GM04504 (cell line): Measurements from ENCODE around the gene SOX12.

Experiments used
- DNase-seq: peaks from one replicate; pipeline ENCODE4 v3.0.0-alpha.2; 2012; ENCODE audit warnings: low read depth

The SOX12 gene

DNA sequence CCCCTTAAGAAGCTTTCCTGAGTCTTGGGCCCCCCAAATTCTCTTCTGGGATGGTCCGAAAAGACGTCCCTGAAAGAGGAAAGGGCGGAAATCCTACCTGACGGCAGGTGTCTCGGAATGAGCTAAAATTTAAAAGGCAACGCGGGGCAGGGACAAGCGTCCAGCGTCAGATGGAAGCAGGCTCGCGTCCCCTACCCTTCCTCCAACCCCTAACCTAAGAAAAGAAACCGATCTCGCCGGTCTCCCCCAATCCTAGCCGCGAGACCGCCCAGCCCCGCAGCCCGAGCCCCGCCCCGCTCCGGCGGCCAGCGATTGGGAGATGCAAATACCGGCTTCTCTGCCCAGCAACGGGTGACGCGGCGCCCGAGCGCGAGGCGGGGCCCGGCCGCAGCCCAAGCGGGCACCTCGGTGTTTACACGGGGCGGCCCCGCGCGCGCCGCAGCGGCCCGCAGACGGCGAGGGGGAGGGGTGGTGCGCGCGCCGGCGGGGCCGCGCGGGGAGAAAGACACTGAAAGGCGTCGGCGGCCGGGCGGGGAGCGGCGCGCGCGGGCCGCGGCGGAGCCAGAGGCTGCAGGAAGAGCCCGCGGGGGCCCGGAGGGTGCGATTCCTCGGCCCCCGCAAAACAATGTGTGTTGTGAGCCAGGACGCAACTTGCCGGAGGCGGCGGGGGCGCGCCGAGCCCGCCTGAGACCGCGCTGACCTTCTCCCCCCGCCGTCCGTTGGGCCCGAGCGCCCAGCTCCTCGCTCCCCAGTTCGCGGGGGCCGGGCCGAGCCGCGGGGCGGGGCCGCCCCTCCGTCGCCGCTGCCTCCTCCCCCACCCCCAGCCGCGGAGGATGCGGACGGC lies at the start of gene SOX12:
SOX12 (plus strand) TSS at position 508 of the 844 bp plus-strand sequence. CDS start 373 bp downstream, outside the sequence.
- DNase-seq, result peak; percentile 80

DNA sequence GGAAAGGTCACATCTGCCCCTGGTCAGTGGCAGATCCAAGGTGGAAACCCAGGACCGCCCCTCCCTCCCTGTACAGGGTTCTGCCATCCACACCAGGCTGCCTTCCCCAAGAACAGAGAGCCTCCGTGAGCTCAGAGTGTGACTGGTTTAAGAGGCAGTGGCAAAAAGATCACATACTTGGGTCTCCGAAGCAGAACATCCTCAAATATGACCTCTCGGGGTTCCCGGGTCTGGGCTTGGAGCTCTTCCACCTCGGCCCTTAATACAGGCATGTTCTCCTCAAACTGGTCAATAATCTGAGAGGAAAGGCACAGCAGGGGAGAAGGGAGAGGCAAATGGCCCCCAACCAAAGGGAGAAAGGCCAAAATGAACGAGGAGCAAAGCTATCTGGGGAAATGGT lies 49.6 kb upstream of the SOX12 start:
- DNase-seq, result no peak

DNA sequence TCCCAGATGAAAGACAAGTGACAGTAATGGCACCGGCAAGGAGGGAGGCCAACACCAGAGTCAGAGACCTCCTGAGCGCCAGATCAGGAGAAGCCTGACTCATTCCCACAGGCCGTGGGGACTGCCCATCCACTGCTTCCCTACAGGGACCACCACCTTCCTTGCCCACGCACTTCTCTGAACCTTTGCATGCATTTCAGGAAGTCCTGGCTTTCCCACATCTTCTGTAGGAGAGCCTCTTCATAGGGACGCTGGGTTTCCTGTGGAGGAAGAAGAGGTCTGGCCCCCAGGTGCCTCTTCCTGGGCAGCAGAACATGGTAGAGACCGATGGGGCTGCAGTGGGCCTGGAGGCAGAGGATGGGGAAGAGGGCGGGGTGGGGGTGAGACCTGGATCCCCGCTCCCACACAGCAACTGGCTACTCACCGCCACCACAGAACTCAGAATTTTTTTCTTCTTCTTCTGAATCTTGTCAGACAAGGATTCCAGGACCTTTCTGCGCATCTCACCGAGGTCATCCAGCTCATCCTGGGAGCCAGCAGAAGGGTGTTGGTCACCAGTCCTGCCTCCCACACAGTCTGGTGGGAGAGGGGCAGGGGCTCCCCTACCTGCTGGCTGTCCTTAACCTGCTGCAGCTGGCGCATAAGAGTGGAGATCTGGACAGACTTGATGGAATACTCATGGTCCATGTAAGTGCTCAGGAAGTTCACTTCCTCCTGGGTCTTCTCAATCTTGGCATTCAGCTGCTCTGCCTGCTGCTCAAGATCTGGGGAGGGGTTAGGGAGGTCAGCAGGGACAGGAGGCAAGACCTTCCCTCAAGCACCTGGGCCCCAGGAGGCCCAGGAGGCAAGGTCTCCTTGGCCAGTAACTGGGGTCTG lies 48.5 kb upstream of the SOX12 start:
- DNase-seq, result no peak

DNA sequence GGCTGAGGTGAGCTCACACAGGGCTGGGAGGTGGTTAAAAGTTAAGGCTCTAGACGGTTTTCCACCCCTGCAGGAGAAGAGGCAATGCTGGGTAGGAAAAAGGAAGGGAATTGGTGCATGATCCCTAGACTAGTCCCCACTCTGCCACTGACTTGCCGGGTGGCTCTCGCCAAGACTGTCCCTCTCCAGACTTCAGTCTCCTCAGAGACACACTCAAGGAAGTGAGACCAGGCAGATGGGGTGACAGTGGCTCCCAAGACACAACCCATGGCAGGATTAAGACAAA lies 47.9 kb upstream of the SOX12 start:
- DNase-seq, result no peak

DNA sequence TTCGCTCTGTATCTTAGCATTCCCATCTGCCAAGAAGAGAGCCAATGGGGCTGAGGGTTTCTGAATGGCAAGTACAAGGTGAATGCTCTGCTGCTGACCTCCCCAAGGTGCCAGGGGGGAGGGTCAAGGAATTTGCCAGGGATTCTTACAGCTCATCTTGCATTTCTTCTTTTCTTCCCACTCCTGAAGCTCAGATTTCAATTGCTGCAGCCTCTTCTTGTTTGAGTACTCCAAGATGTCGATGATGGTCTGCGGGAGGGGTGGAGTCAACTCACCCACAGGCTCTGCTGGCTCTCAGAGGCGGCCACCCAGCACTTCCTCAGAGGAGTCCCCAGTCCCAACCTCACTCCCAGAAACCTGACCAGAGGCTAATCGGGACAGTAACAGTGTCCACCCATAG lies 47.2 kb upstream of the SOX12 start:
- DNase-seq, result no peak

DNA sequence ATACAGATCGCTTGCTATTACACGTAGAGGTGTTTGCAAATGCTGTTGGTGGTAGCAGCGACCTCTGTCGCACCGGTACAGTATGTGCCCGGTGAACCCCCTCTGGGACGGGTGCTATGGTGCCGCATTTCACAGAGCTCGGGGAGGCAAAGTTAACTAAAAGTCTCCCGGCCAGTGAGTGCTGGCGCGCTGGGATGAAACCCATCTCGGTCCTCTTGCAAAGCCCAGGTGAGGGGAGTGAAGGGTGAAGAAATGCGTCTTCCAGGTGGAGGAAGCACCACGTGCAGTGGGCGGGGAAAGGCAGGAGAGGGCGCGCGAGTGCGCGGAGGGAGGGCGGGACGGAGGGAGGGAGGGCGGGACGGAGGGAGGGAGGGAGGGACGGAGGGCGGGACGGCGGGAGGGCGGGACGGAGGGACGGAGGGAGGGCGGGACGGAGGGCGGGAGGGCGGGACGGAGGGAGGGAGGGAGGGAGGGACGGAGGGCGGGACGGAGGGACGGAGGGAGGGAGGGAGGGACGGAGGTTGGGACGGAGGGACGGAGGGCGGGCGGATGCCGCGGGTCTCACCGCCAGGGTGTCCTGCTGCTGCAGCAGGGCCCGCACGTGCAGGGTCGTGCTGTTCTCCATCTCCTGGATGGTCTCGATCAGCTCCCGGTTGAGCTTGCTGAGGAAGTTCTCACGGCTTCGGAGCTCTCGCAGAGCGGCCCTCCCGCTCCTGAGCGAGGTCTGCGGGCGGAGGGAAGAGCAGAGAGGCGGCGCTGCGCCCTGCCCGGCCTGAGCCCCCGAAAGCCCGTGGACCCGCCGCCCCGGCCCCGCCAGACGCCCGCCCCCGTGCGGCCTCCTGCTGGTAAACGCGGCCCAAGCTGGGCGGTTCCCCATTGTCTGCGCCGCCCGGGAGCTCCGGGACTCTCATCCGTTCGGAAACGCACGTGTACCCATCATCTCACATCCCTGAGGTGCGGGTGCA lies 46.5 kb upstream of the SOX12 start:
- no peak for DNase-seq

DNA sequence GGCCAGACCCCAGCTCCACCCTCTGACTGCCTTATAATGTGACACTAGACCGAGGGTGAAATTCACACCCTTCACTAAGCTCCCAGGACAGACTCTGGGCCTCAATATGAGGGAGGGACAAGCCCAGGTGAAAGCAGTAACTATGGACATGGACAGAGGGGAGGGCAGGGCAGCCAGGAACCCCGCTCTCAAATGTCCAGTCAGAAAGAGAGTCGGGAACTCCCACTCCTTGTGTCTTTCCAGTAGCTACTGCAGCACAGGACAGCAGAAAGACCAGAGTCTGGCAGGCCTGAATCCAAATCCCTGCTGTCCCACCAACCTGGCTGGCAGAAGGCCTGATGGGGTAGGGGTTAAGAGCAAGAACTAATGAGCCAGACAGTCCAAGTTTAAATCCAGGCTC lies 41.2 kb upstream of the SOX12 start:
- DNase-seq, result no peak

DNA sequence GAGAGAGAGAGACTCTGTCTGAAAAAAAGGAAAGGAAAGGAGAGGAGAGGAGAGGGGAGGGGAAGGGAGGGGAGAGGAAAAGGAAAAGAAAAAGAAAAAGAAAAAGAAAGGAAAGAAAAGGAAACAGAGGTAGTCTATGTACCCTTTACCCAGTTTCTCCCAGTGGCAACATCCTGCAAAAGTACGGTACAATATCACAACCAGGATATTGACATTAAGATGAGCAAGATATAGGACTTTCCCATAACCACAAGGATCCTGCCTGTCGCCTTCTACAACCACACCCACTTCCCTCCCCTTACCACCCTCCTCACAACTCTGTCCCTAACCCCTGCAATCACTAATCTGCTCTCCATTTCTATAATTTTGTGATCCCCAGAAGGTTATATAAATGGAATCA lies 38.8 kb upstream of the SOX12 start:
- DNase-seq, result no peak

DNA sequence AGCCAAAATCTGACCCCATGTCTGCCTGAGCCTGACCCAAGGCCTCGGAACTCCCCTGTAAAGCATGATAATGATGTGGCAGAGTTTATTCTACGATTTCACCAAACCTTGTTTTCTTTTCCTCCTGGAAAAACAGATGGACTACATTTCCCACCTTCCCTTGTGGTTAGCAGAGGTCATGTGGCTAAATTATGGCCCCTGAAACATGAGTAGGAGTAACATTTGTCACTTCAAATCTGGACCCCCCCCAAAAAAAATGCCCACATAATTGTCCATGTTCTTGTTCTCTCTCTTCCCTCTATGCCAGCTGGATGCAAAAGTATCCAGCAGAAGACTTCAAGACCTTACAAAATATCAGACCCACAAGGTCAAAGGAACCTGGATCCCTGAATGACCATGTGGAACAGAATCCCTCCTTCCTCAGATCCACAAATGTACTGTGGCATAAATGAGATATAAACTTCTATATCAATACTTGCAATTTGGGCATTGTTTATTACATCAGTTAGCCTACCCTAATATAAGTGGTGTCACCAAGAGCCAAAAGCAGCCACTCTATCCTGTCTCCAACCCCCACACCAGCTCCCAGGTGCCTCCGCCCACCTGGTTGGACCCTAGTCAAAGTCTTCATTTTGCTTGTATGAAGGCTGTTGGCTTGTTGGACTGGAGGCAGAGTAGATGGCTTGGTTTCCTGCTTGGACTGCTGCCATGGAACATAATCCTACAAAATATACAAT lies 36.2 kb upstream of the SOX12 start:
- no peak for DNase-seq

DNA sequence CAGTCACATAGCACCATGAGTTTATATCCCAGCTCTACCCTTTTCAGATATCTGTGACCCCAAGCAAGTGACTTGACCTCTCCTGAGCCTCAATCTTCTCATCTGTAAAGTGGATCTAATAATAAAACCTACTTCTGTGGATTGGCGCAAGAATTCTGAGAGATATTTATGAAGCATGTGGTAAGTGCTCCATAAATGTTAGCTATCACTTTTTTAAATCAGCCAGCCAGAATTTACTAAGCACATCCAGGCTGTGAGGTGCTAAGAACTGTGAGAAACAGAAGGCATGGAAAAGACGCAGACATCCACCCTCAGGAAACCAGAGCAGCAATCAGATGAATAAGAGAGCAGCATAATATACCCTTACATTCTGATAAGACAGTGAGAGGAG lies 35.7 kb upstream of the SOX12 start:
- DNase-seq, result no peak

DNA sequence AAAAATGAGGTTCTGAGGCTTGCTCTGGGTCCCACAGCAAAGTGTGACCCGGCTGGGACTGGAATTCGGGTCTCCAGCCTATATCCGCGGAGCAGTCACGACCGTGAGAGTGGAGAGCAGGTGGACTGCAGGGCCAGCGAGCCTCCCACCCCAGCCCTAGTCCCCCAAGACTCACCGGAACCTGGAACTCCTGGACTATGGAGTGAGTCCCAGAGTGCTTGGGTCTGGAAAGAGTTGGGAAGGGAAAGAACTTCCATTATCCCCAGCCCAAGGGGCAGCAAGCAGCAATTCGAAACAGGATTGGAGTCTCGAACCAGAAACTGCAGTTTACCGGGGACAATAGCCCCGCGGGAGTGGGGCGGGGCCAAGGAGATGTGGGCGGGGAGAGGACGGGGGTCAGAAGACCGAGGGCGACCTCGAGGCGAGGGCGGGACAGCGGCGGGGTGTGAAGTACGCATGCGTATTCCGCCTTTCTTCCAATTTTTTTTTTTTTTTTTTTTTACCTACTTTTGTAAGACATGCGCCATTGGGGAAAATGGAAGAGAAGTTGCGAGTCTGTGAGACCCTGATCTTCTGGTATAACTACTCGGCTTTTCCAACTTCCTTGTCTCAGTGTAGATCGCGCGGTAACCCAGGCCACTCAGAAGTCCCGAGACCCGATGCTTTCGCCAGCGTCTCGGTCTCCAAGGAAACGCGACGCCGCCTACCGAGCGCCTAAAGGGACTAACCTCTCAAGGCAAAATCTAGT lies 35.1 kb upstream of the SOX12 start, which contains the start of gene C20orf96:
C20orf96 (minus strand) TSS at position 667 of the 748 bp plus-strand sequence; CDS start at position 527, 140 bp downstream.
- peak; percentile 83 for DNase-seq

DNA sequence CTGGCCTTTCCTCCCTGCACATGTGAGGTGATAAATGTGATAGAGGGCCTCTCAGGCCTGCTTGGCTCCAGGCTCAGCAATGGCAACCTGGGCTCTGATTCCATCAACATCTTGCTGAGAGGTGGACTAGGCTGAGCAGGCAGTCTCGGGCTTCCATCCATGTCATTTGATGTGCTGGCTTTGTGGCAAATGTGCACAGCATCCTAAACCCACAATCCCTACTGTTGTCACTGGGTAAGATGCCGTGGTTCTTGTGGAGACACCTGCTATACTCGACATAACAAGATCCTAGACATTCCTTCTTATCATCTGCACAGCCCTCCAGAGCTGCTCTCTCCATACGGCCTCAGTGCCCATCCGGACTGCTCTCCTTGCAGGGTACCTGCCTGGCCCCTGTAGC lies 30.8 kb upstream of the SOX12 start:
- no peak for DNase-seq

DNA sequence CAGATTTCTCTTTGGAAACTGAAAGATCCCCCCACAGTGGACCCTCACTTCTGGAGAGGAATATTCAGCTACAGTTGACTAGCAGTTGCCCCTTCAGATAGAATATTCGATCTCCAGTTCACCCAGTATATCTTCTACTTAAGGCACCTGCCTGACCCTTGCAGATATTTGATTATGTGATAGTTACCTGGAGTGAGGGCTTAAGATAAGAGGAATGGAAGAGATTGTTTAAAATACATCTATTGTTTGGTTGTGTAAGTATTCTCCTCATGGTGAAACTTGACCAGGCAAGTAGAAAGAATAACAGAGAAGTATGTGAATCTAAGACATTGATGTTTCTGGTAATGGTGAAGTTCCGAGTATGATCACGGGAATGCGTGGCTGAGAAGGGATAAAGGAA lies 29.5 kb upstream of the SOX12 start:
- no peak for DNase-seq

DNA sequence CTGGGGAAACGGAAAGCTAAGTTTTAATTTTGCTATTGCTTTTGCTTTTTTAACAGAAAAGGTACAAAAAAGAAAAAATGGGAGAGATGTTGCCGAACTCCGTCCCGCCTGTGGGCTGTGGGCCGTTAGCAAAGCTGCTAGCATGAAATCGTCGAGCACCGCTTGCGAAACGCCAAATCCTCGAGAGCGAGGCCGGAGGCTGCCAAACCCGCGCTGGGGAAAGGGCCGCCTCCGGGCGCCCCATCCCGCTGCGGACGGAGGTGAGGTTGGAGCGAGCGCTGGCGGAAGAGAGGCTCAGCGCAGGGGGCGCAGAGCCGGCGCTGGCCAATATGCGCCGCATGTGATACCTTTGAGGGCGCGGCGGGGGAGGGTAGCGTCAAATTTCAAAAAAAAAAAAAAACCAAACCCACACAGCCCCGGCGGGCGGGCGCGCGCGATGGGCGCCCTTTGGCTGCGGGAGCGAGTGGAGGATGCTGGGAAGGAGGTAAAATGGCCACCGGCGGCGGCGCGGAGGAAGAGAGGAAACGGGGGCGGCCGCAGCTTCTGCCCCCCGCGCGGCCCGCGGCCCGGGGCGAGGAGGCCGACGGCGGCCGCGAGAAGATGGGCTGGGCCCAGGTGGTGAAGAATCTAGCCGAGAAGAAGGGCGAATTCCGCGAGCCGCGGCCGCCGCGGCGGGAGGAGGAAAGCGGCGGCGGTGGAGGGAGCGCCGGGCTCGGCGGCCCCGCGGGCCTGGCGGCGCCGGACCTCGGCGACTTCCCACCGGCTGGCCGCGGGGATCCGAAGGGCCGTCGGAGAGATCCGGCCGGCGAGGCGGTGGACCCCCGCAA lies 28.0 kb upstream of the SOX12 start, which contains the start of gene ZCCHC3:
ZCCHC3 (plus strand) TSS at position 473 of the 827 bp plus-strand sequence; CDS start at position 490, 17 bp downstream.
- peak; percentile 91 for DNase-seq

DNA sequence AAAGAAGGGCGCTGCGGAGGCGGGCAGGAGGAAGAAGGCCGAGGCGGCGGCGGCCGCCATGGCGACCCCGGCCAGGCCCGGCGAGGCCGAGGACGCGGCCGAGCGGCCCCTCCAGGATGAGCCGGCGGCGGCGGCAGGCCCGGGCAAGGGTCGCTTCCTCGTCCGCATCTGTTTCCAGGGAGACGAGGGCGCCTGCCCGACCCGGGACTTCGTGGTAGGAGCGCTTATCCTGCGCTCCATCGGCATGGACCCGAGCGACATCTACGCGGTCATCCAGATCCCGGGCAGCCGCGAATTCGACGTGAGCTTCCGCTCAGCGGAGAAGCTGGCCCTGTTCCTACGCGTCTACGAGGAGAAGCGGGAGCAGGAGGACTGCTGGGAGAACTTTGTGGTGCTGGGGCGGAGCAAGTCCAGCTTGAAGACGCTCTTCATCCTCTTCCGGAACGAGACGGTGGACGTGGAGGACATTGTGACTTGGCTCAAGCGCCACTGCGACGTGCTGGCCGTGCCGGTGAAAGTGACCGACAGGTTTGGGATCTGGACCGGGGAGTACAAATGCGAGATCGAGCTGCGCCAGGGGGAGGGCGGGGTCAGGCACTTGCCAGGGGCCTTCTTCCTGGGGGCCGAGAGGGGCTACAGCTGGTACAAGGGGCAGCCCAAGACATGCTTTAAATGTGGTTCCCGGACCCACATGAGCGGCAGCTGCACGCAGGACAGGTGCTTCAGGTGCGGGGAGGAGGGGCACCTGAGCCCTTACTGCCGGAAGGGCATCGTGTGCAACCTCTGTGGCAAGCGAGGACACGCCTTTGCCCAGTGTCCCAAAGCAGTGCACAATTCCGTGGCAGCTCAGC lies 27.2 kb upstream of the SOX12 start:
- peak; percentile 47 for DNase-seq

DNA sequence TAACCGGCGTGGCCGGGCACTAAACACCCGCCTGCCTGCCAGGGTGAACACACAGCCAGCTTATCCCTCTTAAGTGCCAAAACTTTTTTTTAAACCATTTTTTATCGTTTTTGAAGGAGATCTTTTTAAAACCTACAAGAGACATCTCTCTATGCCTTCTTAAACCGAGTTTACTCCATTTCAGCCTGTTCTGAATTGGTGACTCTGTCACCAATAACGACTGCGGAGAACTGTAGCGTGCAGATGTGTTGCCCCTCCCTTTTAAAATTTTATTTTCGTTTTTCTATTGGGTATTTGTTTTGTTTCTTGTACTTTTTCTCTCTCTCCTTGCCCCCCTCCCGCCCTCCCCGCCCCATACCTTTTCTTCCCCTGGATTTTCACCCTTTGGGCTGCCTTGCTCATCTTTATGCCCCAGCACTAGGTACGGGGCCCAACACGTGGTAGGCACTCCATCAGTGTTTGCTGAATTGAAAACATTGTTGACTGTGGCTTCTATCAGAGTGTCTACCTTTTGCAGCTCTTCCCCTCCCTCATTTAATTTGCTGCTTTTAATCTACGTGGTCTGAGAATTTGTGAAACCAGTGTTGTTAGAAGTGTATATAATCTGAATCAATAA lies 26.5 kb upstream of the SOX12 start:
- DNase-seq, result no peak

DNA sequence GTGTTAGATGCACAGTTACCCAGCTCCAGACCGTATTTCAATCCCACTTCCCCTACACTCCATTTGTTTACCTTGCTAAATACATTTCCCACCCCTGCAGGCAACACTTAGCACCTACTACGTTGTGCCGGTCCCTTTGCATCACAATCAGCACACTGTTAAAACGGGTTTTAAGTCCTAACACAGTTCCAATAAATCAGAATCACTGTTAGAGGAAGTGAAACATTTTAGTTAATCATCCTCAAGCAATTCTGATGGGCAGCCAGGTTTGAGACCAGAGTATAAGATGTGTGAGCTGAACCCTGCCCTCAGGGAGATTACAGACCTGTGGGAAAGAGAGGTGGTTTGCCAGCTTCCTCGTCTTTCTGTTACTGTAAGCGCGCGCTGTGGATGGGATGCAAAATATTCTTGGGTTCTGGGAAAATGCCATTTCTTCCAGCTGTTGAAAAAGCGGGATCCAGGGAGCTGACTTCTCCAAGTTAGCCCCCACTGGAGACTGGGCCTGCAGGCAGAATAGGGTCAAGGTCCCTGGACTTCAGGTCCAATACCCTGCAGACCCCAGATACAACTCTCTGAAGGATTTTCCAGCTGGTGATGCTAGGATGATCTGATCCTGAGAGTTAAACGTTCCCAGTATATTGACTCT lies 24.9 kb upstream of the SOX12 start:
- no peak for DNase-seq
